ENCODE results near the gene SLC8A3. TPM values are rescaled to one million over a fixed set of nuclear protein-coding genes. Genes with fewer than 3 reads are reported as not detected.

Gene SLC8A3
- total RNA-seq, 4 donors from 2014 or later = 0.21 to 0.76 TPM; not detected in 2

DNA sequence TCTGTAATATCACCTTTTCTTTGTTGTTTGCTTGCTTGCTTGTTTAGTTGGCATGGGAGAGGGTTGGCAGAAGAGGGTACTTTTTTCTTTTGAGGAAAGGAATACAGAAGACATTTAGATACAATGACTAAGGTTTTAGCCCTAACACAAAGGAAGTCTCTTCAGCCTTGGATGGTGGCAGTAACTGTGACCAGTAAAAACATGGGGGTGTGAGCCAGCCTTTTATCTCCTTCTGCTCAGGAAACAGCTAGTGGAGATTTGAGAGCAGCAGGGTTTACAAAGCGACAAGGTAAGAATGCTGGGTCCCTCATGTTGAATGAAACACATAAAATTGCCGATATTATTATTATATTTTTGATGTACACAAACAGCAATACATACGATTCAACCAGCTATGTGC is 40.4 kb downstream of the SLC8A3 start:
- Histone ChIP-seq H3K4me3 (no peak overlapping the region), H3K9me3 (no peaks in the 10 kb centered on the region), H3K4me1 (no peaks in the 10 kb centered on the region), H3K27ac (no peak overlapping the region), H3K27me3 (peaks cover 5% of the 10 kb centered on the region), H3K36me3 (no peaks in the 10 kb centered on the region)
- DNase-seq (ENCODE audit: low spot score in 2 of 2) = no peak
- 90% methylated on average over 3 of the region's 3 CpGs for WGBS
- TF ChIP-seq, protein P1, sequence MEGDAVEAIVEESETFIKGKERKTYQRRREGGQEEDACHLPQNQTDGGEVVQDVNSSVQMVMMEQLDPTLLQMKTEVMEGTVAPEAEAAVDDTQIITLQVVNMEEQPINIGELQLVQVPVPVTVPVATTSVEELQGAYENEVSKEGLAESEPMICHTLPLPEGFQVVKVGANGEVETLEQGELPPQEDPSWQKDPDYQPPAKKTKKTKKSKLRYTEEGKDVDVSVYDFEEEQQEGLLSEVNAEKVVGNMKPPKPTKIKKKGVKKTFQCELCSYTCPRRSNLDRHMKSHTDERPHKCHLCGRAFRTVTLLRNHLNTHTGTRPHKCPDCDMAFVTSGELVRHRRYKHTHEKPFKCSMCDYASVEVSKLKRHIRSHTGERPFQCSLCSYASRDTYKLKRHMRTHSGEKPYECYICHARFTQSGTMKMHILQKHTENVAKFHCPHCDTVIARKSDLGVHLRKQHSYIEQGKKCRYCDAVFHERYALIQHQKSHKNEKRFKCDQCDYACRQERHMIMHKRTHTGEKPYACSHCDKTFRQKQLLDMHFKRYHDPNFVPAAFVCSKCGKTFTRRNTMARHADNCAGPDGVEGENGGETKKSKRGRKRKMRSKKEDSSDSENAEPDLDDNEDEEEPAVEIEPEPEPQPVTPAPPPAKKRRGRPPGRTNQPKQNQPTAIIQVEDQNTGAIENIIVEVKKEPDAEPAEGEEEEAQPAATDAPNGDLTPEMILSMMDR (IDR thresholded peaks at IDR 0.05) = no peak
- TF ChIP-seq EP300 (IDR thresholded peaks at IDR 0.05) (no peak), POLR2AphosphoS5 (IDR thresholded peaks at IDR 0.05) (no peak), POLR2A (IDR thresholded peaks at IDR 0.05) (no peak)

GRCh38 chr14:70144046-70144445 is 44.7 kb downstream of the SLC8A3 start:
- H3K36me3 ChIP-seq = no peaks in the 10 kb centered on the region
- WGBS = 83% methylated on average over 6 of the region's 6 CpGs
- DNase-seq (ENCODE audit: low spot score in 2 of 2) = no peak
- H3K27ac ChIP-seq = no peak overlapping the region
- H3K4me1 ChIP-seq = no peaks in the 10 kb centered on the region
- no peaks in the 10 kb centered on the region for H3K9me3 ChIP-seq
- TF ChIP-seq POLR2A (IDR thresholded peaks at IDR 0.05) (no peak), EP300 (IDR thresholded peaks at IDR 0.05) (no peak), POLR2AphosphoS5 (IDR thresholded peaks at IDR 0.05) (no peak)
- TF ChIP-seq, protein P1 (IDR thresholded peaks at IDR 0.05) = no peak
- no peaks in the 10 kb centered on the region for H3K27me3 ChIP-seq
- no peak overlapping the region for H3K4me3 ChIP-seq

DNA sequence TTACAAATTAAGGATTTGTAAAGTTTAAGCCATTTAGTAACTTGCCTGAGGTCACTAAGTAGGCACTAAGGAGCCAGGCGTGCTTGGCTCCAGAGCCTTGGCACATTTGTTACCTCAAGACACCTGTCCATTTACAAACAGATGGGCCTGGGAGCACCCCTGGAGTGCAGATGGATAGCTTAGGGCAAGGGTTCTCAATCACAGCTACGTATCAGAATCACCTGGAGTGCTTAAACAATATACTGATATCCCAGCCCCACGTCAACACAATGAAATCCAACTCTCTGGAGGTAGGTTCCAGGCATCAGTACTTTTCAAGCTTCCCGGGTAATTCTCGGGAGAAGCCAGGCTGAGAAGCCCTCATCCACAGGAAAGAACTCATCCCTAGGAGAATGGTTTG is 45.4 kb downstream of the SLC8A3 start:
- H3K4me3 ChIP-seq = no peak overlapping the region
- no peak for DNase-seq (ENCODE audit: low spot score in 2 of 2)
- H3K36me3 ChIP-seq = no peaks in the 10 kb centered on the region
- no peaks in the 10 kb centered on the region for H3K9me3 ChIP-seq
- TF ChIP-seq POLR2AphosphoS5 (IDR thresholded peaks at IDR 0.05) (no peak), POLR2A (IDR thresholded peaks at IDR 0.05) (no peak), EP300 (IDR thresholded peaks at IDR 0.05) (no peak)
- TF ChIP-seq, protein P1 (IDR thresholded peaks at IDR 0.05) = no peak
- no peak overlapping the region for H3K27ac ChIP-seq
- H3K27me3 ChIP-seq = no peaks in the 10 kb centered on the region
- H3K4me1 ChIP-seq = no peaks in the 10 kb centered on the region
- WGBS = 94% methylated on average over 5 of the region's 5 CpGs

DNA sequence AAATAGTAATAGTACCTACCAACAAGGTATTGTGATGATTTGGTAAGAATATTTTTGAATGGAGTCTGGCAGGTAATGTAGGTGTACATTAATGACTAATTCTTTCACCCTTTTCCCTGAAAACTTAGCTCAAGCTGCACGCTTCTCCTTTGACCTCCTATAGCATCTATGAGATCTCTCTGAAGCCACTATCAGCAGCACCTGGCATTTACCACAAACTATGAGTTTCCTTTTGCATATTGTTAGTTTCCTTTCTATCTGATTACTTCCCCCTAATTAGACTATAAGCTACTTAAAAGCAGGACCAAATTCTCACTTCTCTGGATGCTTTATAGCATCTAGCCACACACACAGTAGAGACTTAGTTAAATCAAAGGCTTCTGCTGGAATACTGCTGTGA is 48.1 kb downstream of the SLC8A3 start:
- Histone ChIP-seq H3K4me1 (no peaks in the 10 kb centered on the region), H3K36me3 (no peaks in the 10 kb centered on the region), H3K4me3 (no peak overlapping the region), H3K27ac (no peak overlapping the region), H3K27me3 (no peaks in the 10 kb centered on the region), H3K9me3 (no peaks in the 10 kb centered on the region)
- TF ChIP-seq POLR2AphosphoS5 (IDR thresholded peaks at IDR 0.05) (no peak), POLR2A (IDR thresholded peaks at IDR 0.05) (no peak), EP300 (IDR thresholded peaks at IDR 0.05) (no peak)
- TF ChIP-seq, protein P1 (IDR thresholded peaks at IDR 0.05) = no peak
- 81% methylated on average over 1 of the region's 1 CpG for whole genome bisulfite sequencing
- no peak for DNase-seq (ENCODE audit: low spot score in 2 of 2)

- no peaks in the 10 kb centered on the region for H3K9me3 ChIP-seq
- 90% methylated on average over 5 of the region's 5 CpGs for WGBS
Measured at GRCh38 chr14:70139384-70139783, 49.4 kb downstream of the SLC8A3 start.

More at GRCh38 chr14:70139384-70139783, 49.4 kb downstream of the SLC8A3 start:
- Histone ChIP-seq H3K27me3 (no peaks in the 10 kb centered on the region), H3K36me3 (no peaks in the 10 kb centered on the region), H3K4me3 (no peak overlapping the region), H3K4me1 (no peaks in the 10 kb centered on the region), H3K27ac (no peak overlapping the region)
- DNase-seq (ENCODE audit: low spot score in 2 of 2) = no peak
- TF ChIP-seq, protein P1 (IDR thresholded peaks at IDR 0.05) = no peak
- TF ChIP-seq POLR2AphosphoS5 (IDR thresholded peaks at IDR 0.05) (no peak), EP300 (IDR thresholded peaks at IDR 0.05) (no peak), POLR2A (IDR thresholded peaks at IDR 0.05) (no peak)
